Mucosa of descending colon (tissue), 3 donors: ENCODE measurements around the gene TBC1D8. TPM values are rescaled to one million over a fixed set of nuclear protein-coding genes. Genes with fewer than 3 reads are reported as not detected.
A peak's percentile ranks its signal among the peaks of the same experiment; 100 is the strongest.

Experiments used
- ATAC-seq: fragments of 200-7000 bp; cut with Tn5 transposase; one replicate; pipeline ENCODE4 v1.9.1; 2020; ENCODE audit warnings: mild to moderate bottlenecking, moderate library complexity
- DNase-seq, 3 donors: peaks; one replicate each; pipeline ENCODE4 v3.0.0-alpha.2; 2020
- H3K36me3 ChIP-seq: fragments of 200-600 bp; one replicate; pipeline ENCODE4 v1.8.0; 2021; ENCODE audit warnings: low read depth, mild to moderate bottlenecking
- H3K4me1 ChIP-seq: fragments of 200-600 bp; one replicate; pipeline ENCODE4 v1.8.0; 2021; ENCODE audit warnings: low read depth, mild to moderate bottlenecking
- H3K4me3 ChIP-seq: fragments of 200-600 bp; one replicate; pipeline ENCODE4 v1.8.0; 2021; ENCODE audit warnings: mild to moderate bottlenecking
- H3K9me3 ChIP-seq: fragments of 200-600 bp; one replicate; pipeline ENCODE4 v1.8.0; 2021; ENCODE audit warnings: mild to moderate bottlenecking
- intact Hi-C, 2 donors: fragments of 100-400 bp; cut with DNase I in 1 of 2; cut with micrococcal nuclease in 1 of 2; formaldehyde crosslinking; loops; one replicate each; pipeline versions ENCODE4 v1.11.0 to v1.11.1; 2022; cut with DNase I, micrococcal nuclease
- total RNA-seq, 3 donors: library from RNA; stranded (reverse); fragmentation: NEBNext Ultra II Directional in 2 of 3; extraction: Animal tissue kit (Norgen Biotek cat#: 25700) in 2 of 3; gene quantifications; one replicate each; pipeline versions ENCODE4 v1.2.1 to v1.2.4, GENCODE V29; 2021 to 2023
- TF ChIP-seq, protein P1 (sequence below): fragments of 200-600 bp; IDR thresholded peaks from one replicate; pipeline ENCODE4 v1.8.0; 2022; ENCODE audit warnings: antibody characterized with exemption, mild to moderate bottlenecking
- donor health status: DM: no; HTN: no; CAD: no; lungs with moderate emphysema.
- donor health status: DM: no; HTN: no; CAD: no.
- donor health status: DM: no; HTN: yes; CAD: no.

The TBC1D8 gene
- total RNA-seq, 3 donors from 2014 or later: 14.4 to 28.8 (median 17.7) TPM

GRCh38 chr2:101002562-101003277, 148.5 kb downstream of the TBC1D8 start:
- no peaks in the 10 kb centered on the region for H3K9me3 ChIP-seq
- peaks cover 13% of the 10 kb centered on the region for H3K4me1 ChIP-seq
- H3K4me3 ChIP-seq: peak overlapping the region; percentile 64
- ATAC-seq (peak; percentile 20), DNase-seq (peak in 1 of 3 donors; percentile 46)
- peaks cover 16% of the 10 kb centered on the region for H3K36me3 ChIP-seq
- intact Hi-C loops: no loop called here
- TF ChIP-seq, protein P1, sequence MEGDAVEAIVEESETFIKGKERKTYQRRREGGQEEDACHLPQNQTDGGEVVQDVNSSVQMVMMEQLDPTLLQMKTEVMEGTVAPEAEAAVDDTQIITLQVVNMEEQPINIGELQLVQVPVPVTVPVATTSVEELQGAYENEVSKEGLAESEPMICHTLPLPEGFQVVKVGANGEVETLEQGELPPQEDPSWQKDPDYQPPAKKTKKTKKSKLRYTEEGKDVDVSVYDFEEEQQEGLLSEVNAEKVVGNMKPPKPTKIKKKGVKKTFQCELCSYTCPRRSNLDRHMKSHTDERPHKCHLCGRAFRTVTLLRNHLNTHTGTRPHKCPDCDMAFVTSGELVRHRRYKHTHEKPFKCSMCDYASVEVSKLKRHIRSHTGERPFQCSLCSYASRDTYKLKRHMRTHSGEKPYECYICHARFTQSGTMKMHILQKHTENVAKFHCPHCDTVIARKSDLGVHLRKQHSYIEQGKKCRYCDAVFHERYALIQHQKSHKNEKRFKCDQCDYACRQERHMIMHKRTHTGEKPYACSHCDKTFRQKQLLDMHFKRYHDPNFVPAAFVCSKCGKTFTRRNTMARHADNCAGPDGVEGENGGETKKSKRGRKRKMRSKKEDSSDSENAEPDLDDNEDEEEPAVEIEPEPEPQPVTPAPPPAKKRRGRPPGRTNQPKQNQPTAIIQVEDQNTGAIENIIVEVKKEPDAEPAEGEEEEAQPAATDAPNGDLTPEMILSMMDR: no peak

DNA sequence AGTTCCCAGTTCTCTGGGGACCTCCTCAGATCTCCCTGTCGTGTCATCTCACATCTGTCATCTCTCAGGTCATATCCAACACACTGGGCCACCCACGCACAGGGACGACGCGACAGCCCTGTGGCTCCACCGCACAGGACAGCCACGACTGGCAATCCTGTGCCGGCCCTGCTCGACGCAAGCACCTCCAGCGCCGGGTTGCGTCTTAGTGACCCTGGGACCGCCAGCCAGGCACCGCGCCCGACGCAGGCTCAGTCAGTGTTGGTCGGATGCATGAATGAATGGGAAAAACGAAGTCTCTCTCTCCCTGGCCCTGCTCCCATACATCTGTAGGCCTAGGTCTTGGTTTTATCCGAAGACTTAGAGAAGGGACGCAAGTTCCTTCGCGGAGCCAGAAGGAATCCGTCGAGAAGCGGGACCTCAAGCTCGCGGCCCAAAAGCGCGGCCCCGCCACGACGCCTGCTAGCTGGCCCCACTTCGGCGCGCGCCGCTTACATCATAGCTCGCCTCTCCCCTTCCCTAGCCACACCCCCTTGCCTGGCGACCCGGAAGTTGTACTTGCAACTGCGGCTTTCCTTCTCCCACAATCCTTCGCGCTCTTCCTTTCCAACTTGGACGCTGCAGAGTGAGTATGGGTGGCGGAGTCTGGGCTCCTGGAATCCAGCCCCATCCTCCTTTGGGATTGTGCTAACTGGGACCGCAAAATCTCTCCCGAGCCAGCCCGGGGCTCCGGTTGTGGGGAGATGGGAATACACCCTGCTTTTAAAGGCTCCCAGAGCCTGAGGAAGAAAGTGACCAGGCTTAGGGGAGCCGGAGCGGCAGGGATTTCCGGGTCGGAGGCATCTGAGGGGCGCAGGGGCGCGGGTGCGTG, 149.3 kb downstream of the TBC1D8 start, which contains the start of gene RPL31:
Gene RPL31, plus strand, starts transcription at position 599 of the 871 bp plus-strand sequence. CDS start 413 bp downstream, outside the sequence.
- peaks cover 15% of the 10 kb centered on the region for H3K36me3 ChIP-seq
- intact Hi-C loops: no loop called here
- H3K4me1 ChIP-seq: peaks cover 13% of the 10 kb centered on the region
- TF ChIP-seq, protein P1: no peak
- H3K4me3 ChIP-seq: peak within 1 kb of the TSS; percentile 64
- peak; percentile 99 for ATAC-seq
- no peaks in the 10 kb centered on the region for H3K9me3 ChIP-seq
- peak; percentile 97 to 99 (median 98) for DNase-seq

DNA sequence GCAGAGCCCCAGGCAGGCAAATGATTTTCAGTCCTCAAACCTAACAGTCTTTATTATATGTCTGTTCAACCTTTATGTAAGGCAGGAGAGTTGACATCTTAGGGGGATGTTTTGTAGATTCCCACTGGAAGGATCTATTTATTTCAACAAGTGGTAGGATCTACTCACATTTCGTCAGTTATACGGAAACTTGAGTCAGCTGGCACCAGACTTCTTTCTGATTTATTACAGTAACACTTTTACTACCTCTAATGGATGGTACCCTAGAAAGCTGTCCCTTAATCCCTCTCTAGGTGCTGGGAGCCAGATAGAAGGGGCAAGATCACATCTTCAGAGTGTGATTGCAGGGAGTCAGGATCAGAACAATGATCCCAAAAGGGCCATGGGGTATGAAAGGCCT, 151.2 kb downstream of the TBC1D8 start:
- TF ChIP-seq, protein P1: no peak
- Histone ChIP-seq H3K4me3 (no peak overlapping the region), H3K4me1 (peaks cover 13% of the 10 kb centered on the region), H3K9me3 (no peaks in the 10 kb centered on the region), H3K36me3 (peaks cover 2% of the 10 kb centered on the region)
- intact Hi-C loops: no loop called here
- ATAC-seq: no peak
- DNase-seq: no peak

DNA sequence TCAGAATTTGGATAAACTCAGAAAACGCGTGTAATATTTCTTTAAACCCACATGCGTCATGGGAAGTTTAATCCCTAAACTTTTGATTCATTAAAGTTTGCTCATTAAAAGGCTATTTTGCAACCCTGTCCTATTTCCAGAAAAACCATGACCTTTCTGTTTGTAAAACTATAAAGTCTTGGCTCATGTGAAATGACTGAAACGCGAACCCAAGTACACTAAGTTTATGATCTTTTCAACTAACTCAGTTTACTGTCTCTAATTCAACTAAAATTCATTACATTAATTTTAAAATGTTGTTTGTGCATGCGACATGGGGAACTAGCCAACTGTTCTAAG, 153.0 kb downstream of the TBC1D8 start:
- TF ChIP-seq, protein P1: no peak
- intact Hi-C loops: no loop called here
- Histone ChIP-seq H3K36me3 (no peaks in the 10 kb centered on the region), H3K9me3 (no peaks in the 10 kb centered on the region), H3K4me1 (peaks cover under 1% of the 10 kb centered on the region), H3K4me3 (no peak overlapping the region)
- no peak for ATAC-seq
- DNase-seq: no peak

DNA sequence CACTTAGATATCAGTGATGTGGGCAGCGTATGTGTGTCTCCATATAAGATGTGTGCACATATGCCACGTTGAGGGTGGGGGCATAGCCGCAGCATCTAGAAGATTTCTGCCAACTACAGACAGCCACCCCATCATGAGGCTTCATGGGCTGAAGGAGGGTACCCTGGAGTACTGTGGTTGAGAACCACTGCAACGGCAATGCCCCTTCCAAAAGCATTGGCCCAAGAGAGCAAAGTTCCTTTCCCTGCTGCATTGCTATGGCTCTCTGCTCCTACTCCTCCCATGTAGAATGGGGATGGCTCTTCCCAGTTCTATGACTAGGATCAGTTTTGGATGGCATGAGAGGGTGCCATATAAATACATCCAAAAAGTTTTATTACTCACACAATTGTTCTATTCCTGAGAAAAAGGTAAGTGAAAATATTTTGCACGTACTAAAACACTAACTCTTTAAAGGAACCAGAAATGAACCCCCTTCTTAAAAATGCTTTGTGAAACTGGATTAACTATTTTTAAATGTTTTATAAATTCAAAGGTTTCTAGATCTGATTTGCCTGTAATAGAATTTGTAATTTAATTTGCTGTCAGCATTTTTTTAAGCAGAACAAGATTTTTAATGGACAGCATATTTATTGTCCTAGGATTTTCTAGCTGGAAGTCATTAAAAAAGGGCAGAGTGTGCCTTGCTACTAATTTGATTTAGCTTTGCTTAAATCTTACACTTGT, 153.5 kb downstream of the TBC1D8 start:
- no peaks in the 10 kb centered on the region for H3K9me3 ChIP-seq
- no peak overlapping the region for H3K4me3 ChIP-seq
- DNase-seq: no peak
- no peaks in the 10 kb centered on the region for H3K4me1 ChIP-seq
- TF ChIP-seq, protein P1: no peak
- ATAC-seq: no peak
- H3K36me3 ChIP-seq: no peaks in the 10 kb centered on the region
- intact Hi-C loops: no loop called here
